ENCODE data around the gene RTN4RL1.

Gene RTN4RL1

GRCh38 chr17:1890758-1891450, 134.2 kb downstream of the RTN4RL1 start:
- TF ChIP-seq CTCF (IDR thresholded peaks at IDR 0.05; ENCODE audit: low read depth, low read length, missing control alignments) = no peak
- DNase-seq (ENCODE audit: extremely low read depth, low read depth) = no peak
- H3K4me3 ChIP-seq (replicated peaks; ENCODE audit: low read depth, low read length) = no peak overlapping the region

- no peak for DNase-seq (ENCODE audit: extremely low read depth, low read depth)
- no peak overlapping the region for H3K4me3 ChIP-seq (replicated peaks; ENCODE audit: low read depth, low read length)
- TF ChIP-seq CTCF (IDR thresholded peaks at IDR 0.05; ENCODE audit: low read depth, low read length, missing control alignments) = no peak
These were observed 136.4 kb downstream of the RTN4RL1 start for GRCh38 chr17:1888741-1889140.
